NB4 (cell line): Measurements from ENCODE around the gene TTC34.

Source experiments
- DNase-seq: peaks from one replicate; pipeline ENCODE4 v3.0.0; 2010; ENCODE audit warnings: low read depth
- H3K4me3 ChIP-seq: one replicate; pipeline ENCODE4 v1.5.1; 2011; ENCODE audit warnings: mild to moderate bottlenecking, low read depth, low read length, moderate library complexity
- MYC ChIP-seq: IDR thresholded peaks from 2 replicates; pipeline ENCODE4 v1.6.1; 2011; ENCODE audit warnings: low read depth, low read length
- POLR2A ChIP-seq: IDR thresholded peaks from 2 replicates; pipeline ENCODE4 v1.6.1; 2011; ENCODE audit warnings: mild to moderate bottlenecking; ENCODE audit not compliant: insufficient read length; ENCODE audit errors: extremely low read depth
- TF ChIP-seq, protein P1 (sequence below): IDR thresholded peaks from 2 replicates; pipeline ENCODE4 v1.6.1; 2011; ENCODE audit warnings: low read depth, low read length
- TF ChIP-seq, protein P2 (sequence below): IDR thresholded peaks from one replicate; pipeline ENCODE4 v1.5.1; 2012; ENCODE audit warnings: low read depth, low read length

TTC34 gene

DNA sequence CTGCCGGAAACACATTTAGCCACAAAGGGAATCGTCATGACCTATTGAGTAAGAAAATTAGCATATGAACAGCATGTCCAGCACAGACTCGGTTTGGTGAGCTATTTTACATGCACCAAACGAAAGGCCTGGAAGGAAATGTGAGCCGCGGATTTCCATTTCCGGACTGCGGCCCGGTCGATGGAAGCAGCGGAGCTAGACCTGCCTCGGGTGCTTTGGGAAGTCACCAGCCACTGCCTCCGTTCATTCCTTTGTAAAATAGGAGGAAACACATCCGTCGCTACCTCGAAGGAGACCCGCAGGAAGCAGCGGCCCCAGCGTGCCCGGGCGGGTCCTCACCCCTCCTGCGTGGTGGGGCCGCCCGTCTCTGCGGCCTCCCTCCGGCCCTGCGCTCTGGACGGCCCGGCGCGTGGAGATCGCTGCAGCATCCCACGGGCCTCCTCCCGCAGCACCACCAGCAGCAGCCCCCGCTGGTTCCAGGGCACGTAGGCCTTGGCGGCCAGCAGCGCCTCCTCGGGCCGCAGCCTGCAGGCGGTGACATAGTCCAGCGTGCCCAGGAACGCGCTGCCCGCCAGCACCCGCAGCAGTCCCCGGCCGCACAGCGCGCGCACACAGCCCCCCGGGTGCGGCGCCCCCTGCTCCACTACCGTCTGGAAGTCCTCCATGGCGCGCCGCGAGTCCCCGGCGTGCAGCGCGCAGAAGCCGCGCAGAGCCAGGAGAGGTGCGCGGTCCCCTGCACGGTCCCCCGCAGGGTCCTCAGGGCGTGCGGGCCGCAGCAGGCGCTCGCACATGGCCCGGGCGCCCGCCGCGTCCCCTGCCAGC is 12.1 kb downstream of the TTC34 start:
- H3K4me3 ChIP-seq: no peak overlapping the region
- TF ChIP-seq, protein P1, sequence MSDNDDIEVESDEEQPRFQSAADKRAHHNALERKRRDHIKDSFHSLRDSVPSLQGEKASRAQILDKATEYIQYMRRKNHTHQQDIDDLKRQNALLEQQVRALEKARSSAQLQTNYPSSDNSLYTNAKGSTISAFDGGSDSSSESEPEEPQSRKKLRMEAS: 0 out of 2 replicates have a peak, but pooled peaks have one; percentile 12
- TF ChIP-seq MYC (no peak), POLR2A (no peak)
- TF ChIP-seq, protein P2, sequence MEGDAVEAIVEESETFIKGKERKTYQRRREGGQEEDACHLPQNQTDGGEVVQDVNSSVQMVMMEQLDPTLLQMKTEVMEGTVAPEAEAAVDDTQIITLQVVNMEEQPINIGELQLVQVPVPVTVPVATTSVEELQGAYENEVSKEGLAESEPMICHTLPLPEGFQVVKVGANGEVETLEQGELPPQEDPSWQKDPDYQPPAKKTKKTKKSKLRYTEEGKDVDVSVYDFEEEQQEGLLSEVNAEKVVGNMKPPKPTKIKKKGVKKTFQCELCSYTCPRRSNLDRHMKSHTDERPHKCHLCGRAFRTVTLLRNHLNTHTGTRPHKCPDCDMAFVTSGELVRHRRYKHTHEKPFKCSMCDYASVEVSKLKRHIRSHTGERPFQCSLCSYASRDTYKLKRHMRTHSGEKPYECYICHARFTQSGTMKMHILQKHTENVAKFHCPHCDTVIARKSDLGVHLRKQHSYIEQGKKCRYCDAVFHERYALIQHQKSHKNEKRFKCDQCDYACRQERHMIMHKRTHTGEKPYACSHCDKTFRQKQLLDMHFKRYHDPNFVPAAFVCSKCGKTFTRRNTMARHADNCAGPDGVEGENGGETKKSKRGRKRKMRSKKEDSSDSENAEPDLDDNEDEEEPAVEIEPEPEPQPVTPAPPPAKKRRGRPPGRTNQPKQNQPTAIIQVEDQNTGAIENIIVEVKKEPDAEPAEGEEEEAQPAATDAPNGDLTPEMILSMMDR: no peak

DNA sequence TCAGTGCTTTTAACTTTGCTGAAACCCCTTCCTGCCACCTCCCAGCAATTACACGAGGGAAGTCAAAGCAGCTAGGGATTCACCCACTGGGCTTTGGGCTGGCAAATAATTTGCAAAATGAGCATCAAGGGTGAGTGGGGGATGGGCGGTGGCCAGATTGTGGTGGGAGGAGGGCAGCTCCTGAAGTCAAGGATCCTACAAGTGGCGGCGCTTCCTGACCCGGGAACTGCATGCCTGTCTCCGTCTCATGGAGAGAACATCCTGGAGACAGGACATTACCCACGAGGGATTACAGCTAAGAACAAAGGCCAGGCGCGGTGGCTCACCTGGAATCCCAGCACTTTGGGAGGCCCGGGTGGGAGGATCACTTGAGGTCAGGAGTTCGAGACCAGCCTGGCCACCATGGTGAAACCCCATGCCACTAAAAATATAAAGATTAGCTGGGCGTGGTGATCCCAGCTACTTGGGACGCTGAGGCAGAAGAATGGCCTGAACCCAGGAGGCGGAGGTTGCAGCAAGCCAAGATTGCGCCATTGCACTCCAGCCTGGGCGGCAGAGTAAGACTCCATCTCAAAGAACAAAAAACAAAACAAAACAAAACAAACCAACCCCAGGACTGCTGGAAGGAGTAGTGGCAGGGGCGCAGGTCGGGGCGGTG is 12.9 kb downstream of the TTC34 start:
- DNase-seq: no peak
- H3K4me3 ChIP-seq: no peak overlapping the region
- TF ChIP-seq MYC (no peak), POLR2A (no peak)
- TF ChIP-seq, protein P2: no peak
- TF ChIP-seq, protein P1: no peak

More for the DNA sequence above, 12.1 kb downstream of the TTC34 start:
- DNase-seq: peak; percentile 69

DNA sequence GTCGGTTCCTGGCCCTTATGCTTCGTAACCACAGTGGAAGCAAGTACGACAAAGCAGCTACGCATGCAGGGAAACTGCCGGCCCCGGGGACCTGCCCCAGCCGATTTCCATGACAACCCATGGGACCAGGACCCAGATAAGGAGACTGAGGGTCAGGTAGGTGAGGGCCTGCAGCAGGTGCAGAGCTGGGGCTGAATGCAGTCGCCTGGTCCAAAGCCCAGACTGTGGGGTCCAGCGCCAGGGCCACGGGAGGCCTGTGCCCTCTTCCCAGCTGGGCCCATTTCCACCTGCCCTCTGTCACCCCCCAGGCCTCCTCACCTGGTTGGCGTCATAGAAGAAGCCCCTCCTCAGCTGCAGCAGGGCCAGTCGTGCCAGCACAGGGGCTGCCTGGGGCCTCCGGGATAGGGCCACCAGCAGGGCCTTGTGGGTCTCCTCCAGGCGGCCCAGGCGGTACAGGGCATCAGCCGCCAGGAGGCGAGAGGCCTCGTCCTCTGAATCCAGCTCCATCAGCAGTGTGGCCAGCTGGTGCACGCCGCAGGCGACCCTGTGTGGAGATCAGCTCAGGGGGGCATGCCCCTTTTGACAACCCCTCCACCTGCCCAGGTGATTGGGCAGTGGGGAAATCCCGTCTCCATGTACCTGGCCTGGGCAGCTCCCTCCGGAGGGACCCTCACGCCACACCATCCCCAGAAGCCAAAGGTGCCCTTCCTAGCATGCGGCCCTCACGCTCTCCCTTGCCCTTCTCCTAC is 14.2 kb downstream of the TTC34 start:
- no peak overlapping the region for H3K4me3 ChIP-seq
- TF ChIP-seq, protein P1: no peak
- no peak for TF ChIP-seq MYC
- TF ChIP-seq, protein P2: no peak
- TF ChIP-seq POLR2A: no peak
- DNase-seq: no peak

DNA sequence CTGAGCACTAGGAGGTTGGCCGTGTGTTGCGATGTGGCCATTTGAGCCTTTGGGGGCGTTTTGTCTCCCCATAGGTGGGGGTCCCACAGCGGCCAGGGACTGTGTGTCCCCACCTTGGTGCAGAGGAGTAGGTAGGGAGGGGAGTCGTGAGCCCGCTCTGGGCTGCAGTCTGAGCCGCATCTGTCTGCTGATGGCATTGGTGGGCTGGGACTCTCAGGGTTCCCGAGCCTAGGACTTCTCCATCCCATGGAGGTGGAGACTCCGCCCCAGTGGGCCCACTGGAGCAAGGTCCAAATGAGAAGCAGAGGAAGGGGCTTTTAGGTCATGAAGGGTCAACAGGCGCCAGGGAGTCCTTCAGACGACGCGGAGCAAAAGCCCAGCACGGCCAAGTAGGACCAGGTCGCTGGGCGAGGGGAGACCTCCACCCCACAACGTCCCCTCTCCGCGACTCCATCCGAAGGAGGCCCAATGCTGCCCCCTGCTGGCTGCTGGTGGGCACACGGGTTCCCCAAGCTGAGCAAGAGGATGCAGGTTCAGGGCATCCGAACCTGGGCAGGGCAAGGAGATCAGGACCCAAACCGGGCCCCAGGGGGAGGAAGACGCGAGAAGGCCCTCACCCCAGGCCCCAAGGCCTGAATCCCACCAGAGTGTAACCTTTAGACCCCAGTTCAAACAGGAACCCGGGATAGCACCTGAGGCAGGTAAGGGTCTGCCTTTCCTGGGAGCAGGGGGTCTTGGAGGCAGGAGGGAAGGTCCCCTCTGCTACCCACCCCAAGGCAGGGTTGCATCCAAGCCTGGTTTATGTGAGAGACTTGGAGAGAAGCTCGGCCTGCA is 14.9 kb downstream of the TTC34 start:
- TF ChIP-seq, protein P2: peak; percentile 72
- TF ChIP-seq, protein P1: no peak
- H3K4me3 ChIP-seq: no peak overlapping the region
- peak; percentile 51 for DNase-seq
